PFSK-1 (cell line): Measurements from ENCODE around the gene MAPK7.

Experiments used
- FOXP2 ChIP-seq: optimal IDR thresholded peaks from 2 replicates; pipeline ENCODE3; 2011; ENCODE audit warnings: borderline replicate concordance, control low read depth, inconsistent platforms; ENCODE audit not compliant: insufficient read depth; ENCODE audit errors: extremely low read length, extremely low read depth
- POLR2AphosphoS5 ChIP-seq: IDR thresholded peaks from 2 replicates; pipeline ENCODE4 v1.6.1; 2012; ENCODE audit warnings: low read depth, mild to moderate bottlenecking, control low read depth, low read length, moderate library complexity
- REST ChIP-seq, 2 experiments: IDR thresholded peaks; 2 replicates each; pipeline versions ENCODE4 v1.6.1 to v1.8.0; 2011 to 2012; ENCODE audit warnings: low read depth in 2 of 2, low read length in 2 of 2, control low read depth in 1 of 2, inconsistent platforms in 1 of 2, mild to moderate bottlenecking in 1 of 2, moderate library complexity in 1 of 2; ENCODE audit not compliant: insufficient read depth in 1 of 2
- SIN3A ChIP-seq: IDR thresholded peaks from 2 replicates; pipeline ENCODE4 v1.6.1; 2012; ENCODE audit warnings: mild to moderate bottlenecking, low read length, moderate library complexity, borderline replicate concordance; ENCODE audit not compliant: insufficient read depth
- TAF1 ChIP-seq: IDR thresholded peaks from 2 replicates; pipeline ENCODE4 v1.6.1; 2012; ENCODE audit warnings: low read length, control low read depth, borderline replicate concordance; ENCODE audit not compliant: insufficient read depth

The MAPK7 gene

GRCh38 chr17:19341641-19342610 lies 36.4 kb upstream of the MAPK7 start:
- TF ChIP-seq REST (IDR thresholded peaks at IDR 0.05; ENCODE audit: insufficient read depth in 1 of 2, low read depth in 2 of 2, low read length in 2 of 2) (no peak), POLR2AphosphoS5 (no peak), FOXP2 (no peak), SIN3A (no peak), TAF1 (no peak)

- TF ChIP-seq REST (IDR thresholded peaks at IDR 0.05; ENCODE audit: insufficient read depth in 1 of 2, low read depth in 2 of 2, low read length in 2 of 2) = no peak
- no peak for TF ChIP-seq POLR2AphosphoS5
- TF ChIP-seq SIN3A = no peak
These were observed 35.6 kb upstream of the MAPK7 start for GRCh38 chr17:19342611-19343255.

- TF ChIP-seq POLR2AphosphoS5 (no peak), REST (IDR thresholded peaks at IDR 0.05; ENCODE audit: insufficient read depth in 1 of 2, low read depth in 2 of 2, low read length in 2 of 2) (no peak), TAF1 (no peak), FOXP2 (no peak), SIN3A (no peak)
These were observed 35.1 kb upstream of the MAPK7 start for GRCh38 chr17:19343256-19343630.

GRCh38 chr17:19343671-19344151 lies 34.6 kb upstream of the MAPK7 start:
- TF ChIP-seq REST (IDR thresholded peaks at IDR 0.05; ENCODE audit: insufficient read depth in 1 of 2, low read depth in 2 of 2, low read length in 2 of 2) = no peak
- TF ChIP-seq FOXP2 = no peak
- TF ChIP-seq TAF1 = no peak
- TF ChIP-seq SIN3A = no peak
- TF ChIP-seq POLR2AphosphoS5 = no peak
